MCF 10A (cell line): ENCODE results near the gene ARL6IP1. TPM values are rescaled to one million over a fixed set of nuclear protein-coding genes. Genes with fewer than 3 reads are reported as not detected.
A peak's percentile ranks its signal among the peaks of the same experiment; 100 is the strongest.

Experiments used
- BruUV-seq: library from RNA; stranded (reverse); fragments of 400-500 nt; replicated peaks from 2 replicates; lab custom pipeline; 2021; lab: Mats Ljungman, UMichigan
- CTCF ChIA-PET: fragments of 300-600 bp; sonication (Branson Sonifier 250); formaldehyde crosslinking; extraction: SDS; loops from one replicate; lab custom pipeline; 2021; ENCODE audit warnings: antibody characterized with exemption, inconsistent platforms; lab: Yijun Ruan, JAX
- POLR2A ChIA-PET: fragments of 300-600, 350-650 bp; sonication (Branson Sonifier 250); formaldehyde crosslinking; extraction: SDS; loops from one replicate; lab custom pipeline; 2020; ENCODE audit warnings: antibody characterized with exemption, inconsistent platforms; lab: Yijun Ruan, JAX
- DNase-seq: peaks from one replicate; pipeline ENCODE4 v3.0.0-alpha.2; 2018; ENCODE audit not compliant: unreplicated experiment
- H3K27ac Mint-ChIP-seq: one replicate; pipeline ENCODE4 v1.8.0; 2022; ENCODE audit warnings: mild to moderate bottlenecking, low read depth, mixed read lengths; ENCODE audit not compliant: unreplicated experiment
- H3K27me3 Mint-ChIP-seq: one replicate; pipeline ENCODE4 v1.8.0; 2022; ENCODE audit warnings: mixed read lengths; ENCODE audit not compliant: insufficient read depth, unreplicated experiment
- H3K36me3 Mint-ChIP-seq: one replicate; pipeline ENCODE4 v1.8.0; 2022; ENCODE audit warnings: mild to moderate bottlenecking, moderate library complexity, mixed read lengths; ENCODE audit not compliant: insufficient read depth, unreplicated experiment
- H3K4me1 Mint-ChIP-seq: one replicate; pipeline ENCODE4 v1.8.0; 2022; ENCODE audit warnings: mixed read lengths; ENCODE audit not compliant: insufficient read depth, unreplicated experiment
- H3K4me3 Mint-ChIP-seq: one replicate; pipeline ENCODE4 v1.8.0; 2022; ENCODE audit warnings: mild to moderate bottlenecking, moderate library complexity, mixed read lengths; ENCODE audit not compliant: unreplicated experiment
- H3K9me3 Mint-ChIP-seq: one replicate; pipeline ENCODE4 v1.8.0; 2022; ENCODE audit warnings: mixed read lengths; ENCODE audit not compliant: unreplicated experiment
- intact Hi-C: fragments of 100-400 bp; cut with micrococcal nuclease; formaldehyde crosslinking; loops from 2 replicates; pipeline ENCODE4 v1.14.1; 2022
- total RNA-seq: library from RNA; stranded (reverse); gene quantifications from 2 replicates; pipeline ENCODE4 v1.2.3, GENCODE V29; 2022
- TF ChIP-seq, protein P1 (sequence below): fragments of 200-600 bp; IDR thresholded peaks from one replicate; pipeline ENCODE4 v1.8.0; 2022; ENCODE audit warnings: antibody characterized with exemption, mild to moderate bottlenecking; ENCODE audit not compliant: unreplicated experiment

ARL6IP1 gene
- total RNA-seq, 1 experiment from 2014 or later: 120 TPM

DNA sequence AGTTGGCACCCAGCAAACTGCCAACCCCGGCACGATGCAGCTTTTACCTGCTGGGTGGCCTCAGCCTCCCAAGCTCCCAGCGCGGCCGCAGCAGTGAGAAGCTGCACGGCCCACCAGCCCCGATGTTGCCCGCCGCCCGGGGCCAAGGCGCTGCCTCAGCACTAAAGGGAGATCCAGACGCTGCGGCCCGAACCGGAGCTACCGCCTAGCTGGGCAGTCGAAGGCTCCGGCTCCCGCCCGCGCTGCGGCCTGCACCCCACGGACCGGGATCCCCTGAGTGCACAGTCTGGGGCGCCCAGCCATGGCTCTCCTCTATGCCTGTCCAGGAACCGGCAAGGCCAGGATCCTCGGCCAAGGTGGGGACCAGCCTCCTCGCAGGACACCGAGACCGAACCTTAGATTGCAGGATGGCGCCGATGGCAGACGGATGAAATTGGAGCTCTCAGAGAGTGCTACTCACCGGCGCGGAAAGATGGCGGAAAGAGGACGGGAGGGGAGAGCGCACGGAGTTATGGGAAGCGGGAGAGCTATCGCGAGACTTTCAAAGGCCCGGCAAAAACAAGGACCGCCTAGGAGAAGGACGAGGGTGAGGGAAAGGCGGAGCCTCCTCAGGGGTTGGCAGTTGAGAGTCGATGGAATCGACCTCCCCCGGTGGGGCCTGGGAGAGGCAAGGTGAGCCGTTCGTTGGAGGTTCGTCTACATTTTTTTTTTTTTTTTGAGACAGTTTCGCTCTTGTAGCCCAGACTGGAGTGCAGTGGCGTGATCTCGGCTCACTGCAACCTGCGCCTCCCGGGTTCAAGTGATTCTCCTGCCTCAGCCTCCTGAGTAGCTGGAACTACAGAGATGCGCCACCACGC lies 11.3 kb downstream of the ARL6IP1 start, which contains the start of gene RPS15A:
RPS15A (minus strand) TSS at position 485 of the 857 bp plus-strand sequence. CDS start 1,221 bp downstream, outside the sequence.
- peaks cover 94% of the 10 kb centered on the region for H3K36me3 Mint-ChIP-seq
- intact Hi-C loops: no loop called here
- DNase-seq: peak; percentile 98
- CTCF ChIA-PET: interaction anchor here (1.0 to 4.4 kb wide), 3 partner anchors 12 to 180 kb away, joined by 3 to 34 read pairs (median 6); partner anchors contain the start of gene ARL6IP1
- no peaks in the 10 kb centered on the region for H3K27me3 Mint-ChIP-seq
- H3K27ac Mint-ChIP-seq: peak within 1 kb of the TSS; percentile 87
- no peaks in the 10 kb centered on the region for H3K9me3 Mint-ChIP-seq
- H3K4me3 Mint-ChIP-seq: peak within 1 kb of the TSS; percentile 95
- TF ChIP-seq, protein P1, sequence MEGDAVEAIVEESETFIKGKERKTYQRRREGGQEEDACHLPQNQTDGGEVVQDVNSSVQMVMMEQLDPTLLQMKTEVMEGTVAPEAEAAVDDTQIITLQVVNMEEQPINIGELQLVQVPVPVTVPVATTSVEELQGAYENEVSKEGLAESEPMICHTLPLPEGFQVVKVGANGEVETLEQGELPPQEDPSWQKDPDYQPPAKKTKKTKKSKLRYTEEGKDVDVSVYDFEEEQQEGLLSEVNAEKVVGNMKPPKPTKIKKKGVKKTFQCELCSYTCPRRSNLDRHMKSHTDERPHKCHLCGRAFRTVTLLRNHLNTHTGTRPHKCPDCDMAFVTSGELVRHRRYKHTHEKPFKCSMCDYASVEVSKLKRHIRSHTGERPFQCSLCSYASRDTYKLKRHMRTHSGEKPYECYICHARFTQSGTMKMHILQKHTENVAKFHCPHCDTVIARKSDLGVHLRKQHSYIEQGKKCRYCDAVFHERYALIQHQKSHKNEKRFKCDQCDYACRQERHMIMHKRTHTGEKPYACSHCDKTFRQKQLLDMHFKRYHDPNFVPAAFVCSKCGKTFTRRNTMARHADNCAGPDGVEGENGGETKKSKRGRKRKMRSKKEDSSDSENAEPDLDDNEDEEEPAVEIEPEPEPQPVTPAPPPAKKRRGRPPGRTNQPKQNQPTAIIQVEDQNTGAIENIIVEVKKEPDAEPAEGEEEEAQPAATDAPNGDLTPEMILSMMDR: no peak
- BruUV-seq: no TSS peak
- H3K4me1 Mint-ChIP-seq: peaks cover 28% of the 10 kb centered on the region
- POLR2A ChIA-PET: interaction anchor here (0.6 to 9.5 kb wide), 8 partner anchors 13 to 740 kb away, joined by 3 to 238 read pairs (median 5); partner anchors contain the start of genes ARL6IP1, GDE1 and SMG1

DNA sequence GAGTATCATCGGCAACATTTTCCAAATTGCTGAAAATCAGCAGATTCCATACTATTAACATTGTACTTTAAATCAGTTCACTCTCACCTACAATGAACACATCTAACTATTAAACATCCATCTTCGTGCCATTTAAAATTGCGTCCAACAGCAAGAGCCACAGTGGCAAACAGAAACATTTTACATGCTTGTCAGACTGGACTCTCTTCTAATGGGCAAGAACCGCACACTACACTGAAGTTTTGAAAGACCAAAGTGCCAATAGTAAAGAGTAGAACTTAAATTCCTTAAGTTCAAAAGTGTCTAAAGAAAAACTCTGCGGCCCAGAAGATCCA lies 11.9 kb downstream of the ARL6IP1 start:
- H3K4me1 Mint-ChIP-seq: peaks cover 34% of the 10 kb centered on the region
- intact Hi-C loops: no loop called here

DNA sequence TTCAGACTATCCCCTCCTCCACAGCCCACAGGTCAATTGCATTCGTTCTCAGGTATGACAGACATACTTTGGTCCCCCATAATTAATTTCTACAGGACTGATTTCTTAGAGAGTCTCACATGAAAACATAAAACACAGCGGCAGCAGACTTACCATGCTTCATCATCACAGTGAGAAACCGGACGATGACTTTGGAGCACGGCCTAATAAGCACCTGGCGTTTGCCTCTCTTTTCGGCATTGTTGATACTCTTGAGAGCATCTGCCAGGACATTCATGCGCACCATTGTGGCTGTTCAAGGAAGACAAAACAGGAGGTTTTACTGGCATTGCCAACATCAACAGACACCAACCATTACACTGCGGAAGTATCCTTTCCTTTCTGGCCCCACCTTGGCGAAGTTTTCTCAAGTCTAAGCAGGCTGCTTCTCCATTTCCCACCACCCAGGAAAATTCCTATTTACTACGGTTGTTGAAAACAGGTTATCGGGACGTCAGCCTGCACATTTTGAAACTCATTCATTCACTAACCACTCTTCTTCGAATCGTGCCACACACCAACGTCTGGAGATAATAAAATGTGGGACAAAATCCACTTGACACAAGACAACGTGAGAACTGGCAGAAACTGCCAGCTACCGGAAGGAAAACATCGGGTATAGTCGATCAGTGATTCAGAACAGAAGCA lies 12.4 kb downstream of the ARL6IP1 start:
- H3K9me3 Mint-ChIP-seq: no peaks in the 10 kb centered on the region
- ChIA-PET POLR2A (interaction anchor here (0.6 to 9.5 kb wide), 8 partner anchors 14 to 937 kb away, joined by 3 to 238 read pairs (median 4); partner anchors contain the start of genes ARL6IP1, COQ7 and SMG1), CTCF (interaction anchor here (0.5 to 5.3 kb wide), 6 partner anchors 13 to 1137 kb away, joined by 3 to 34 read pairs (median 5); partner anchors contain the start of gene ARL6IP1)
- TF ChIP-seq, protein P1: no peak
- H3K36me3 Mint-ChIP-seq: peaks cover 97% of the 10 kb centered on the region
- peak overlapping the region; percentile 95 for H3K4me3 Mint-ChIP-seq
- intact Hi-C loops: no loop called here
- peak; percentile 34 for DNase-seq
- no peaks in the 10 kb centered on the region for H3K27me3 Mint-ChIP-seq
- peaks cover 34% of the 10 kb centered on the region for H3K4me1 Mint-ChIP-seq
- BruUV-seq: no TSS peak
- peak overlapping the region; percentile 87 for H3K27ac Mint-ChIP-seq

More for the DNA sequence above, 11.9 kb downstream of the ARL6IP1 start:
- Mint-ChIP-seq H3K36me3 (peaks cover 94% of the 10 kb centered on the region), H3K9me3 (no peaks in the 10 kb centered on the region), H3K4me3 (peak overlapping the region; percentile 95), H3K27me3 (no peaks in the 10 kb centered on the region), H3K27ac (peak overlapping the region; percentile 87)
- BruUV-seq: TSS peak; percentile 48
- TF ChIP-seq, protein P1: no peak
- CTCF ChIA-PET: interaction anchor here (1.0 to 4.4 kb wide), 3 partner anchors 12 to 180 kb away, joined by 3 to 34 read pairs (median 6); partner anchors contain the start of gene ARL6IP1
- POLR2A ChIA-PET: interaction anchor here (0.8 to 9.5 kb wide), 6 partner anchors 13 to 348 kb away, joined by 3 to 238 read pairs (median 5); partner anchors contain the start of genes ARL6IP1, COQ7 and SMG1
- no peak for DNase-seq
